BJ (cell line): ENCODE measurements around the gene ZBTB8A. TPM values are rescaled to one million over a fixed set of nuclear protein-coding genes. Genes with fewer than 3 reads are reported as not detected.
"Not testable (repeated sequence)": the region's sequence is repeated elsewhere in the genome, so short reads cannot be mapped to it uniquely, and the experiment has no call there.

Experiments
- CTCF ChIA-PET: fragments of 350-600 bp; formaldehyde crosslinking; extraction: SDS; loops from one replicate; lab custom pipeline; 2021; ENCODE audit warnings: antibody characterized with exemption, inconsistent platforms; lab: Yijun Ruan, JAX
- POLR2A ChIA-PET: fragments of 300-600 bp; sonication (Branson Sonifier 250); formaldehyde crosslinking; extraction: SDS; loops from one replicate; lab custom pipeline; 2021; ENCODE audit warnings: antibody characterized with exemption; lab: Charles Lee
- DNase-seq: peaks from one replicate; pipeline ENCODE4 v3.0.0-alpha.2; 2011; ENCODE audit warnings: low read depth
- H3K27me3 ChIP-seq: 2 replicates; pipeline ENCODE4 v1.6.0; 2011; ENCODE audit warnings: low read length; ENCODE audit not compliant: control insufficient read depth, insufficient read depth
- H3K36me3 ChIP-seq: 2 replicates; pipeline ENCODE4 v1.5.1; 2011; ENCODE audit warnings: low read length; ENCODE audit not compliant: control insufficient read depth, insufficient read depth
- H3K4me3 ChIP-seq: 2 replicates; pipeline ENCODE4 v1.5.1; 2011; ENCODE audit warnings: low read depth, mild to moderate bottlenecking, control low read depth, low read length
- CTCF ChIP-seq: IDR thresholded peaks from 2 replicates; pipeline ENCODE4 v1.5.1; 2011; ENCODE audit warnings: low read depth, mild to moderate bottlenecking, control low read depth, inconsistent platforms, low read length, moderate library complexity; ENCODE audit not compliant: insufficient read depth
- polyA plus RNA-seq: library from polyadenylated mRNA; depleted of rRNA; stranded (reverse); fragments of >200 nt; gene quantifications from 2 replicates; pipeline ENCODE4 v1.2.3, GENCODE V29; 2011

ZBTB8A gene
- polyA plus RNA-seq, 1 experiment, result 3.7 TPM

GRCh38 chr1:32635508-32636277, 96.5 kb downstream of the ZBTB8A start:
- Histone ChIP-seq H3K4me3 (no peak overlapping the region), H3K27me3 (no peaks in the 10 kb centered on the region), H3K36me3 (0 out of 2 replicates have a peak, but pooled peaks cover 1% of the 10 kb centered on the region)
- no peak for DNase-seq
- ChIA-PET CTCF (interaction anchor here (0.8 kb wide), 1 partner anchor 15 kb away, joined by 3 read pairs; no protein-coding TSS in a partner anchor), POLR2A (no interaction called here)
- no peak for TF ChIP-seq CTCF

- POLR2A ChIA-PET, result no interaction called here
- no peak for DNase-seq
- 0 out of 2 replicates have a peak, but pooled peaks cover 1% of the 10 kb centered on the region for H3K36me3 ChIP-seq
- CTCF ChIA-PET, result interaction anchor here (0.6 to 0.8 kb wide), 2 partner anchors 15 to 16 kb away, joined by 3 read pairs; no protein-coding TSS in a partner anchor
- no peak for TF ChIP-seq CTCF
- no peak overlapping the region for H3K4me3 ChIP-seq
- no peaks in the 10 kb centered on the region for H3K27me3 ChIP-seq
Measured at GRCh38 chr1:32636914-32637645, 97.9 kb downstream of the ZBTB8A start.

- H3K36me3 ChIP-seq, result no peaks in the 10 kb centered on the region
- ChIA-PET POLR2A (interaction anchor here (0.6 to 1.2 kb wide), 2 partner anchors 11 to 135 kb away, joined by 4 to 5 read pairs; partner anchors contain the start of gene RBBP4), CTCF (interaction anchor here (0.7 to 1.3 kb wide), 3 partner anchors 8 to 21 kb away, joined by 3 to 4 read pairs (median 4); no protein-coding TSS in a partner anchor)
- DNase-seq, result peak; percentile 61
- no peaks in the 10 kb centered on the region for H3K27me3 ChIP-seq
- TF ChIP-seq CTCF, result no peak
- no peak overlapping the region for H3K4me3 ChIP-seq
Measured at GRCh38 chr1:32639489-32640075, 100.4 kb downstream of the ZBTB8A start.

GRCh38 chr1:32642292-32642827, 103.1 kb downstream of the ZBTB8A start:
- POLR2A ChIA-PET, result interaction anchor here (0.6 kb wide), 1 partner anchor 307 kb away, joined by 4 read pairs; the partner anchor contains the start of gene MARCKSL1
- H3K36me3 ChIP-seq, DNase-seq, CTCF ChIA-PET, H3K4me3 ChIP-seq, H3K27me3 ChIP-seq: not testable (repeated sequence)

- DNase-seq, result no peak
- Histone ChIP-seq H3K36me3 (no peaks in the 10 kb centered on the region), H3K4me3 (no peak overlapping the region), H3K27me3 (no peaks in the 10 kb centered on the region)
- ChIA-PET POLR2A (interaction anchor here (0.5 kb wide), 1 partner anchor 276 kb away, joined by 3 read pairs; no protein-coding TSS in a partner anchor), CTCF (no interaction called here)
- TF ChIP-seq CTCF, result no peak
Measured at GRCh38 chr1:32644426-32644825, 105.2 kb downstream of the ZBTB8A start.
